GM18868 (cell line): ENCODE data around the gene LRRN2.

ENCODE experiments used
- ATAC-seq: cut with Tn5 transposase; IDR thresholded peaks from one replicate; pipeline ENCODE4 v1.9.1; 2021; ENCODE audit warnings: mild to moderate bottlenecking, moderate library complexity; ENCODE audit not compliant: unreplicated experiment

Gene LRRN2

DNA sequence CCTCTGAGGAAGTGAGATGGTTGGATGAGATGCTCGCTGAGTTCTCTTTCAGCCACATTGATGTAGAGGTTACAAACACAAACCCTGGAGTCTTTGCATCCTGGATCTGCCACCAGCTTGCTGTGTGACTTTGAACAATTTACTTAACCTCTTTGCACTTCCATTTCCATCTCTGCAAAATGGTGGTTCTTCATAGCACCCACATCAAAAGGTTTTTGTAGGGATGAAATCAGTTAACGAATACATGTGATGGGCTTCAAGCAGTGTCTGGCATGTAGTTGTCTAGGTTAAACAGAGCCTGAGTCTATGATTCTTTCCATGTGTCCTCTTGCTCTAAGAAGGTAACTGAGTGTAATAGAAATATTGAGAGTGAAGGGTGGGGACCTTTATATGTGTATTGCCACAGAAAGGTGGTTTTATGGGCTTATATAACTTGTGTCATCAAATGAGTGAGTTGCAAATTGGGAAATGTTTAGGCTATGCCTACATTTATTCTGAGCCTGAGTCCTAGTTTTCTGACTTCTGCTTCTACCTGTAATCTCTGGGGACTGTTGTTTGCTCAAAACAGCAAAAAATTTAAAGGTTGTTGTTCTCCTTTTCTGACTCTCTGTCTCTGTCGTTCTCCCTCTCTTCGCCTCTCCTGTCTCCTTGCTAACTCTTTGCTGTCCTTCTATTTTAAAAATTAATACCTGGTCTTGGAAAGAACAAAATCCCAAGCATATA, 27.3 kb upstream of the LRRN2 start:
- ATAC-seq = no peak

GRCh38 chr1:204711947-204712701, 26.6 kb upstream of the LRRN2 start:
- no peak for ATAC-seq

GRCh38 chr1:204711103-204711946, 25.8 kb upstream of the LRRN2 start:
- no peak for ATAC-seq

DNA sequence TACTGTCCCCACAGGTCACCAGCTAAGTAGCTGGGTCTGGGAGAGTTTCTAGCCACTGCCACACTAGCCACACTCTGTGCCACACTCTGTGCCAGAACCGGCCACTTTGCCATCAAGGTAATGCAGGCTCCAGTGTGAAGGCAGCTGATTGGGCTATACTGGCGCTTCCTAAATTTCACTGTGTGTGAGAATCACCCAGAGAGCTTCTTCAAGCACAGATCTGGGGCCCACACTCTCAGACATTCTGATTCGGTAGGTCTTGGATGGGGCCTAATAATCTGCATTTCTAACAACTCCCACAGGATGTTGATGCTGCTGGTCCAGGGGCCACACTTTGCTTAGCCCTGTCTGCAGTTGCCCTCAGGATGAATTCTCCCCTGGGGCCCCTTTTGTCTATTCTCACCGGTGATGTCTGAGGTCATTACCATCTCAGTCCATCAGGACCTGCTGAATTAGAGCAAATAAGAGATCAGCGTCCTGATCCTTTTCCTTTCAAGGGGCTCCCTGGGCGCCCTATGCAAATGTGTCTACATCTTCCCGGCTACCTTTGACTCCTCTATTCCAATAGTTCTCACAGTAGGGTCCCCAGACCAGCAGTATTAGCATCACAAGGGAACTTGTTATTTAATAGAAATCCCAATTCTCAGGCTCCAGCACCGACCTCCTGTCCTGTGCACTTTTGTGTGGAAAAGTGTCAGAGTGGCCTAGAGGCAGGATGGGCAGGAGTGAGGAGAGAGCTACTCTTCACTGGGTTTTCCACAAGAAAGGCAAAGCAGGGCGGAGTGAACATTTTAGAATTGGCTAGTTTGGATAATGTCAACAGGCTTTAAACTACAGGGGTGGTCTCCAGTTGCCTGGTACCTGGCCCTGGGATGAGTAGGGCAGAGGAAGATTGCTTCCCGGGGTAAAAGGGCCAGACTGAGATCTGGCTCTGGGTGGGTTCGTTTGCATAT, 24.7 kb upstream of the LRRN2 start:
- no peak for ATAC-seq

DNA sequence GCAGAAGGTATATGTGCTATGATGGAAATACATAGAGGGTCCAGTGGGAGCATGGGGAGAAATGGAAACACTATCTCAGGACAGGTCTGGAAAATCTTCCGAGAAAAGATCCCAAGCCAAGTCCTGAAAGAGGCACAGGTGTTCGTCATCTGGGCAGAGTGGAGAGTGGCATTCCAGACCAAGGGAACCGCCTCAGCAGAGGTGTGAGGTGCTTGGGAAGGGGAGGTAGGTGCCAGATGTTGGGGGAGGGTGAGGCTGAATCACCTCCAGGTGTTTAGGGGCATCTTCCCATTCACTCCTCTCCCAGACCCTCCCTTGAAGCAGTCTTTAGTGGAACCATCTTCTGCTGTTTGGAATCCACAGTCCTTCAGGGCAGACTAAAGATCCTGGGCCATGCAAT, 23.5 kb upstream of the LRRN2 start:
- no peak for ATAC-seq

- ATAC-seq = no peak
Measured at GRCh38 chr1:204706838-204707509, 21.4 kb upstream of the LRRN2 start.

DNA sequence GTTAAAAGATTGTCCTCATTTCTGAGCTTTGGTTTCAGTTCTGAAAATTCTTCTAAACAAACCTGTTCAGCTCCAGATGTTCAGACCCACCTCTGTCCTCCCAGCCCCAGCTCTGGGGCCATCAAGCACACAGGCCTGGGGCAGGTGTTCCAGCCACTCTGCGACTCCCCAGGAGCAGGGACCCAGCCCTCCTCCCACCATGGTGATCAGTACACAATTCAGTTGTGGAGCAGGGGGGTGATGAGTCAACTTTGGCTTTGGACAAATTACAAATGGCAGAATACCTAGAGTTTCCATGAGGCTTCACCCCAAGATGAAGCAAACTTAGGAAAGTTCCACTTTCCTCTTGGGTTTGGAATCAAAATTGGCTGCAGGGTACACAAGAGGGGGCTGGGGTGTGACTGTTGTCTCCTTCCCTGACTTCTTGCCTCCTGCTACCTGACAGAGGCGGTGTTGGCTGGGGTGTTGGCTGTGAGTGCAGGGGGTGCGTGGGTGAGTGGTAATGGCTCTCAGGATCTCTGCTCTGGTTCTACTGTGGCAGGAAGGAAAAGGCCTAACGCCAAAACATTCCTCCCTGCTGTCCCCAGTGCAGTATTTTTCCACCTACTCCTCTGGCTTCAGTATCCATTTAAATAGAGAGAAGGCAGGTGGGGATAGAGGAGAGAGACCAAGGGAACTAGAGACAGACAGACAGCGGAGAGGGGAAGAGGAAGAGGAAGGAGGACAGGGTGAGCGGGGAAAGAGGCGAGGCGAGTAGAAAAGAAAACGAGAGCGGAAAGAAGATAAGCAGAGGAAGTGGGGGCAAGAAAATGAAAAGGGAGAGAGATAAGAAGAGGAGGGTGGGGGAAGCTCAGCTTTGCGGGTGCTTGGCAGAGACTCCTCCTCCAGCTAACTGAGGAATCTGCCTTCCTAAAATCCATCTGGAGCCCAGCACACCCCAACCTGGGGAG, 20.6 kb upstream of the LRRN2 start:
- no peak for ATAC-seq

DNA sequence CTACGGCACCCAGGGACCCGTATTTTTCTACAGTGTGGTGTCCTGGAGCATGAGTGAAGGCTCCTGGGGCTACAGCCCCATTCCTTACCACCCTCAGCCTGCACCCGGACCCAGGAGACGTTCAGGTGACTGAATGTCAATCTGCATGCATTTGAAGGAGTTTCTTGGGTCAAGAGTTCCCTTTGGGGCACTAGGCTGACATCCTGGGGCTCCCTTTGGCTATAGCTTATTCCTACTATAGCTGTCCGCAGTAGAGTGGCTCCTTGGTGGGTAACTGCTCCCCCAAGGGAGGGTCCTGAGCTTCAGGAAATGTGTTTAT, 19.9 kb upstream of the LRRN2 start:
- no peak for ATAC-seq

DNA sequence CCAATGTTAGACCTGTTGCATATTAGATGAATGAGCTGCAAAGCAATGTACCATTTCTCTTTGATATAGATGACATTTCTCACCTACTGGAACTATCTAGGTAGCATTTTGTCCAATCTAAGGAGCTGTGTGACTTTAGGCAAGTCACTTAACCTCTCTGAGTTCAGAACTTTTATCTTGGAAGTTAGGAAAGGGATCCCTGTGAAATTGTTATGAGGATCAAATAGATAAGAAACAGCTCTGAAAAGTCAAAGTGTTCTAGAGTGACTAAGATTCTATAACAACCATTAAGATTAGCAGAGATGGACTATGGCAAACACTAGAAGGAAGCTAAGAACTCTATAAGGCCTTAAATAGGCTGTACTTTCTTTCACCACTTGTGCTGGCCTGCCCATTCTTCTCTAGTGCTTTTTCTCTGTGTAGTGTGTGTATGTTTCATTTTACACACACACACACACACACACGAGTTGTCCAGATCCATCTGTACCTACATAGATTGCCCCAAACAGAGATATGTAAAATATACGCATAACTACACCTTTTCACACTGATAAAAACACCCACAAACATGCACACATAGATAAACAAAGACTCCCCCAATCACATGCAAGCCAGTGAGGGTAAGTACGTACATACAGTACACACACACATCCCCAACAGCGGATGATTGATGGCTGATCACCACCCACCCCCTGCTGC, 19.4 kb upstream of the LRRN2 start:
- no peak for ATAC-seq

DNA sequence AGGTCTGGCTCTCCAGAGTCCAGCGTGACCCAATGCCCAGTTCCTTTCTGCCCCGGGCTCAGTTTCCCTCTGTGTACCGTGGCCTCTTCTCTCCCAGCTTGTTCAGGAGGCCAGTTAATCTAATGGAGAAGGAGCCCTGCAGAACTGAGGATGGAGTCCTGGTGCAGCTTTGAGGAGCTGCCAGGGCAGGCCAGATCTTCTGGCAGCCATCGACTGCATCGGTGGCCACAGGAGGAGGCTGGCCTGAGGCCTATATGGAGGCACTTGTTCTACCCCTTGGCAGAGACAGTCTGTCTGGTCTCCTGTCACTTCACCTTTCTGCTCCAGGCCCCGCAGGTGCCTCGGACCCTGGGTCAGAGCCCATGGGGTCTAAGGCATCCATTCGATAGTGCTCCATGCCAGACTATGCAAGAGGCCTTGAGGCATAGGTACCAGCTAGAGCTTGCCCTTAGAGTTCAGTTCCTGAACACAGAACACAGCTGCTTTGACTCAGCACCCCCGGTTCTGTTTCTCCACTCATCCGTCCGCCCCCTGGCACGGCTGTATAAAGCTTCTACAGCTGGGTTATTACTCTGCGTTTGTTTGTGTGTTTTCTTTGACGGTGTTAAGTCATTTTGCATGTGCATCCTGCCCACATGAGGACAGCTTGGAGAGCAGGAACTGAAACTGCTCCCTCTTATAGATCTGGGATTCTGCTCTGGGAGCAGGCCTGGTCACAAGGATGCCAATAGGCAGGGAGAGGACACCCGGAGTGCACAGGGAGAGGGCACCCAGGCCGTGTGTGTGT, 18.5 kb upstream of the LRRN2 start:
- no peak for ATAC-seq

GRCh38 chr1:204703268-204703664, 17.7 kb upstream of the LRRN2 start:
- ATAC-seq = no peak

DNA sequence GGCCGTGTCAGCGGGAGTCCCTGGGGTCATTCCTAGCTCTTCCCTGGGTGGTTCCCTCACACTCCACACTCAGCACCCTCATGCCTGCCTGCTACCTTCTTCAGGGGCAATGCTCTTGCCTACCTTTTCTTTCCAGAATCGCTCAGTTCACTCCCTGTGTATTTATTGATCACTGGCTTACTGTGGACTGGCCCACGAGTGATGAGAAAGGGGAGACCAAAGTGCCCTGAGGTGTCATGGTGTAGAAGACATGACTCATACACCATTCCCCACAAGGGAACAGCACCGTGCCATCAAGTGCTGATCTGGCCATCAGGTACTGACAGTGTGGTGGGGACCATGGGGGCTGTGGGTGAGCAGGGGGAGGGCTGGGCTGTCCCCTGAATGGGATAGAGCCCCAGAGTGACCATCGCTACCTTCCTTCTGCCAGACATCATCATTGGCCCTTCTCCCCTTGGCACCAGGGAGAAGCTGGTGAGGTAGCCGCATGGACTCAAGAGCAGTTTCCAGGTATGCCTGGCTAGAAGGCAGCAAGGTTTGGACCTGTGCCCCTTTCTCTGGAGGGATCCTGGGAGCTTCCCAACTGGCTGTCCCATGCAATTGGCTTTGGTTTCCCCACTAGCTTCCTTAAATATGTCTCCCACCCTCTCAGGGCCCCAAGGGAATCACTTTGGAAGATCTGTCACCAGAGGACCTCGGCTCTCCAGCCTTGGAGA, 17.2 kb upstream of the LRRN2 start:
- ATAC-seq = no peak

DNA sequence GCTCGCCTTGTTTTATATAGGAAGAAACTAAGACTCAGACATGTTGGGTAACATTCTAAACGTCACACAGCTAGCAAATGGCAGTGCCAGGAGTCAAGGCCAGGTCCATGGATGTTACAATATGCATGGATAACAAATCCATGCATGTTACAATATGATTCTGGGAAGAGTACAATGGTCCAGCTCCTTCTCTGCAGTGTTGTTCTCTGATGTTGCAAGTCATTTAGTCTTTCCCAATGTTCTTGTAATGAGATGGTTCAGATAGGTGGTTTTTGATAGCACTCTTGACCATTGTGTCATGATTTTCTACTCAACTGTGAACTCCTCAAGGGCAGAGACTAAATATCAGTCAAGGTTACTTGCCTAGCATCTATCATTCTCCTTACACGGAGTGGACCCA, 15.7 kb upstream of the LRRN2 start:
- ATAC-seq = no peak

DNA sequence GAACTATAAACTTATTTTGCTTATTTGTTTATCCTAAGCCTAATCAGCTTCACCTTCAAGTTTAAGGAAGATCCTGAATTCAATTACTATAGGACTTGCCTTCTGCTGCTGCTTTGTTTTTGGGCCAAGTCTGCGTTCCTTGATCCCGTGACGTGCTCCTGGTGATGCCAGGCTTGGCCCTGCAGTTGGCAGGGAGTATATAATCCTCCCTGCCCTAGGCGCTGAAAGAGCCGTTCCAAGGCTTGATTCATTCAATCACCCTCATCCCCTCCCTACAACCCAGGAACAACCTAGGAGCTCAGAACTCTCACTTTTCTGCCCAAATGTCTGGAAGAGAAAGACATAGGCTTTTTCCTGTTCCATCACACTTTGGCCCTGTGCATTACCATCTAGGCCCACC, 12.4 kb upstream of the LRRN2 start:
- ATAC-seq = no peak

GRCh38 chr1:204696606-204697005, 11.1 kb upstream of the LRRN2 start:
- ATAC-seq = no peak

GRCh38 chr1:204695692-204696091, 10.2 kb upstream of the LRRN2 start:
- no peak for ATAC-seq

- no peak for ATAC-seq
Measured at GRCh38 chr1:204694145-204694544, 8.6 kb upstream of the LRRN2 start.
